CD14-positive monocyte (primary cell): Measurements from ENCODE around the gene ADM2. TPM values are rescaled to one million over a fixed set of nuclear protein-coding genes. Genes with fewer than 3 reads are reported as not detected.

Source experiments
- DNase-seq, 3 donors: peaks; one replicate each; pipeline ENCODE4 v3.0.0-alpha.2; 2011 to 2022
- H2AFZ ChIP-seq: 2 replicates; pipeline ENCODE4 v1.6.0; 2012; ENCODE audit warnings: mild to moderate bottlenecking, low read depth, low read length, inconsistent platforms; ENCODE audit not compliant: insufficient read depth, poor library complexity, severe bottlenecking
- H3K27ac ChIP-seq, 2 donors: 1 replicate in 1 of 2; 2 replicates in 1 of 2; pipeline ENCODE4 v1.5.1; 2012 to 2013; ENCODE audit warnings: low read length in 2 of 2, control low read depth in 1 of 2, inconsistent platforms in 1 of 2, low read depth in 1 of 2, mild to moderate bottlenecking in 1 of 2
- H3K27me3 ChIP-seq, 2 donors: one replicate each; pipeline versions ENCODE4 v1.6.0 to v1.6.1; 2011 to 2013; ENCODE audit warnings: low read length in 2 of 2; ENCODE audit not compliant: control insufficient read depth in 2 of 2, insufficient read depth in 2 of 2
- H3K36me3 ChIP-seq, 2 donors: replicated peaks in 1 of 2; 1 replicate in 1 of 2; 2 replicates in 1 of 2; pipeline versions ENCODE4 v1.5.1 to v1.6.1; 2012 to 2013; ENCODE audit warnings: low read length in 2 of 2, control low read depth in 1 of 2, inconsistent platforms in 1 of 2, mild to moderate bottlenecking in 1 of 2; ENCODE audit not compliant: insufficient read depth in 2 of 2, control insufficient read depth in 1 of 2
- H3K4me1 ChIP-seq, 2 donors: 1 replicate in 1 of 2; 2 replicates in 1 of 2; pipeline versions ENCODE4 v1.5.1 to v1.6.1; 2012 to 2013; ENCODE audit warnings: low read length in 2 of 2, control low read depth in 1 of 2, inconsistent platforms in 1 of 2, mild to moderate bottlenecking in 1 of 2, moderate library complexity in 1 of 2; ENCODE audit not compliant: insufficient read depth in 2 of 2, control insufficient read depth in 1 of 2
- H3K4me2 ChIP-seq: replicated peaks from 2 replicates; pipeline ENCODE3; 2012; ENCODE audit warnings: low read length, moderate library complexity, mild to moderate bottlenecking; ENCODE audit not compliant: poor library complexity, severe bottlenecking; ENCODE audit errors: extremely low read depth
- H3K4me3 ChIP-seq, 3 experiments: fragments of 200-600 bp in 1 of 3; sonication (generic) in 1 of 3; replicated peaks in 1 of 3; 1 replicate in 2 of 3; 2 replicates in 1 of 3; pipeline ENCODE4 v1.5.1; 2011 to 2013; ENCODE audit warnings: low read length in 3 of 3, mild to moderate bottlenecking in 3 of 3, control low read depth in 2 of 3, low read depth in 2 of 3, inconsistent platforms in 1 of 3, moderate library complexity in 1 of 3
- H3K79me2 ChIP-seq: 2 replicates; pipeline ENCODE4 v1.6.0; 2012; ENCODE audit warnings: mild to moderate bottlenecking, control low read depth, inconsistent platforms, low read length, moderate library complexity; ENCODE audit not compliant: insufficient read depth
- H3K9ac ChIP-seq: 2 replicates; pipeline ENCODE4 v1.6.0; 2017; ENCODE audit warnings: low read length, mild to moderate bottlenecking; ENCODE audit not compliant: insufficient read depth, poor library complexity, severe bottlenecking
- H3K9me3 ChIP-seq, 2 donors: replicated peaks in 1 of 2; 1 replicate in 1 of 2; 2 replicates in 1 of 2; pipeline versions ENCODE4 v1.5.1 to v1.6.1; 2012 to 2013; ENCODE audit warnings: low read length in 2 of 2, control low read depth in 1 of 2; ENCODE audit not compliant: control insufficient read depth in 1 of 2, insufficient read depth in 1 of 2
- H4K20me1 ChIP-seq: 2 replicates; pipeline ENCODE4 v1.6.0; 2012; ENCODE audit warnings: mild to moderate bottlenecking, low read length, control low read depth, moderate library complexity; ENCODE audit not compliant: insufficient read depth
- H3K27ac Mint-ChIP-seq, 7 donors: one replicate each; pipeline ENCODE4 v1.8.0; 2020; ENCODE audit warnings: mild to moderate bottlenecking in 7 of 7, mixed read lengths in 7 of 7, moderate library complexity in 6 of 7, inconsistent platforms in 2 of 7
- H3K27me3 Mint-ChIP-seq, 3 donors: one replicate each; pipeline ENCODE4 v1.8.0; 2021 to 2022; ENCODE audit warnings: low read depth in 3 of 3, mild to moderate bottlenecking in 3 of 3, mixed read lengths in 3 of 3, moderate library complexity in 3 of 3, inconsistent platforms in 1 of 3
- H3K36me3 Mint-ChIP-seq, 2 donors: one replicate each; pipeline ENCODE4 v1.8.0; 2020; ENCODE audit warnings: mixed read lengths in 2 of 2, inconsistent platforms in 1 of 2, mild to moderate bottlenecking in 1 of 2
- H3K4me1 Mint-ChIP-seq: one replicate; pipeline ENCODE4 v1.8.0; 2020; ENCODE audit warnings: mild to moderate bottlenecking, mixed read lengths
- H3K4me3 Mint-ChIP-seq, 2 donors: one replicate each; pipeline ENCODE4 v1.8.0; 2020; ENCODE audit warnings: mild to moderate bottlenecking in 2 of 2, mixed read lengths in 2 of 2, moderate library complexity in 1 of 2
- H3K9me3 Mint-ChIP-seq, 7 donors: one replicate each; pipeline ENCODE4 v1.8.0; 2020 to 2022; ENCODE audit warnings: mixed read lengths in 7 of 7, mild to moderate bottlenecking in 6 of 7, moderate library complexity in 6 of 7, inconsistent platforms in 2 of 7
- WGBS: methylation state at CpG from one replicate; pipeline ENCODE4 v1.1.5; 2013; ENCODE audit warnings: missing lambda C conversion rate; ENCODE audit not compliant: insufficient coverage; 5-methylcytosine and 5-hydroxymethylcytosine counted together
- intact Hi-C, 2 donors: fragments of 100-400 bp; cut with micrococcal nuclease; formaldehyde crosslinking; loops; one replicate each; pipeline versions ENCODE4 v1.15.0 to v1.15.1; 2023
- polyA plus RNA-seq, 3 donors: library from polyadenylated mRNA; depleted of rRNA in 1 of 3; unstranded in 2 of 3; stranded (reverse) in 1 of 3; fragments of 300-500 nt in 2 of 3; fragments of >200 nt in 1 of 3; fragmentation: Illumina TruSeq in 2 of 3; gene quantifications; 1 replicate in 2 of 3; 2 replicates in 1 of 3; pipeline ENCODE4 v1.2.3, GENCODE V29; 2012 to 2021
- TF ChIP-seq, protein P1 (sequence below): fragments of 200-600 bp; IDR thresholded peaks from one replicate; pipeline ENCODE4 v1.8.0; 2022; ENCODE audit warnings: antibody characterized with exemption, mild to moderate bottlenecking

Gene ADM2
- polyA plus RNA-seq, 3 donors: 0.05 TPM; not detected in 2

DNA sequence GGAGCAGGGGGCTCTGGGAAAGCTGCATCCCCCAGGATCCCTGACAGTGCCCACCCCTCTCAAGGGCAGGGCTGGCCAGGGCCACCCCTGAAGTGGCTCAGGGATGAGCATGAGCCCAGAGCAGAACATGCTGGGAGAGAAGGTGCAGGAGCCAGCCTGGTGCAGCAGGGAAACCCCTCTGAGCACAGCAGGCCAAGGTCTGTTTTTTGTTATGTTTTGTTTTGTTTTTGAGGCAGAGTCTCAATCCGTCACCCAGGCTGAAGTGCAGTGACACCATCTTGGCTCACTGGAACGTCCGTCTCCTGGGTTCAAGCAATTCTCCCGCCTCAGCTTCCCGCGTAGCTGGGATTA, 5.7 kb upstream of the ADM2 start:
- Histone ChIP-seq H3K27me3 (peaks cover 3 to 23% of the 10 kb centered on the region in 2 donors), H3K4me2 (peak overlapping the region; percentile 98), H3K9ac (no peak overlapping the region), H3K36me3 (no peaks in the 10 kb centered on the region), H3K4me1 (peaks cover 33 to 45% of the 10 kb centered on the region in 2 donors), H4K20me1 (peaks cover 37% of the 10 kb centered on the region), H3K4me3 (peak overlapping the region in 2 of 3 experiments; percentile 48 to 85), H3K9me3 (no peaks in the 10 kb centered on the region), H2AFZ (peak overlapping the region; percentile 98), H3K27ac (no peak overlapping the region), H3K79me2 (peaks cover 38% of the 10 kb centered on the region)
- intact Hi-C loops: no loop called here
- DNase-seq: no peak
- peaks cover 0 to 7% (median 5%) of the 10 kb centered on the region in 7 donors for H3K9me3 Mint-ChIP-seq
- WGBS: 100% methylated on average over 1 of the region's 6 CpGs
- H3K4me1 Mint-ChIP-seq: peaks cover 39% of the 10 kb centered on the region
- peaks cover 4 to 8% of the 10 kb centered on the region in 2 donors for H3K36me3 Mint-ChIP-seq
- H3K27me3 Mint-ChIP-seq: peaks cover 27 to 46% (median 36%) of the 10 kb centered on the region in 3 donors
- TF ChIP-seq, protein P1, sequence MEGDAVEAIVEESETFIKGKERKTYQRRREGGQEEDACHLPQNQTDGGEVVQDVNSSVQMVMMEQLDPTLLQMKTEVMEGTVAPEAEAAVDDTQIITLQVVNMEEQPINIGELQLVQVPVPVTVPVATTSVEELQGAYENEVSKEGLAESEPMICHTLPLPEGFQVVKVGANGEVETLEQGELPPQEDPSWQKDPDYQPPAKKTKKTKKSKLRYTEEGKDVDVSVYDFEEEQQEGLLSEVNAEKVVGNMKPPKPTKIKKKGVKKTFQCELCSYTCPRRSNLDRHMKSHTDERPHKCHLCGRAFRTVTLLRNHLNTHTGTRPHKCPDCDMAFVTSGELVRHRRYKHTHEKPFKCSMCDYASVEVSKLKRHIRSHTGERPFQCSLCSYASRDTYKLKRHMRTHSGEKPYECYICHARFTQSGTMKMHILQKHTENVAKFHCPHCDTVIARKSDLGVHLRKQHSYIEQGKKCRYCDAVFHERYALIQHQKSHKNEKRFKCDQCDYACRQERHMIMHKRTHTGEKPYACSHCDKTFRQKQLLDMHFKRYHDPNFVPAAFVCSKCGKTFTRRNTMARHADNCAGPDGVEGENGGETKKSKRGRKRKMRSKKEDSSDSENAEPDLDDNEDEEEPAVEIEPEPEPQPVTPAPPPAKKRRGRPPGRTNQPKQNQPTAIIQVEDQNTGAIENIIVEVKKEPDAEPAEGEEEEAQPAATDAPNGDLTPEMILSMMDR: no peak
- H3K4me3 Mint-ChIP-seq: peak overlapping the region; percentile 63 to 75
- H3K27ac Mint-ChIP-seq: peak overlapping the region in 2 of 7 donors; percentile 52 to 55

- H3K27ac Mint-ChIP-seq: no peak overlapping the region
- H3K9me3 Mint-ChIP-seq: peaks cover 0 to 9% (median 6%) of the 10 kb centered on the region in 7 donors
- Histone ChIP-seq H3K9ac (no peak overlapping the region), H3K4me1 (peaks cover 25 to 43% of the 10 kb centered on the region in 2 donors), H3K36me3 (no peaks in the 10 kb centered on the region), H3K79me2 (peaks cover 26% of the 10 kb centered on the region), H2AFZ (no peak overlapping the region), H3K27me3 (peaks cover 4 to 30% of the 10 kb centered on the region in 2 donors), H3K27ac (no peak overlapping the region), H4K20me1 (peaks cover 25% of the 10 kb centered on the region), H3K4me3 (no peak overlapping the region), H3K9me3 (no peaks in the 10 kb centered on the region), H3K4me2 (no peak overlapping the region)
- intact Hi-C loops: no loop called here
- DNase-seq: no peak
- TF ChIP-seq, protein P1: no peak
- peaks cover 4 to 7% of the 10 kb centered on the region in 2 donors for H3K36me3 Mint-ChIP-seq
- peak overlapping the region in 1 of 2 donors; percentile 7 for H3K4me3 Mint-ChIP-seq
- peaks cover 29% of the 10 kb centered on the region for H3K4me1 Mint-ChIP-seq
- 89% methylated on average over 5 of the region's 7 CpGs for WGBS
- peaks cover 30 to 54% (median 40%) of the 10 kb centered on the region in 3 donors for H3K27me3 Mint-ChIP-seq
Measured at GRCh38 chr22:50476868-50477267, 4.5 kb upstream of the ADM2 start.
